PC-3 (cell line): ENCODE results near the gene DCAF5. TPM values are rescaled to one million over a fixed set of nuclear protein-coding genes. Genes with fewer than 3 reads are reported as not detected.
A peak's percentile ranks its signal among the peaks of the same experiment; 100 is the strongest.

ENCODE experiments used
- ATAC-seq: fragments of 200-7000 bp; cut with Tn5 transposase; 2 replicates; pipeline ENCODE4 v1.9.1; 2020; ENCODE audit warnings: mild to moderate bottlenecking, moderate library complexity
- BruUV-seq: library from RNA; stranded (reverse); fragments of 400-500 nt; replicated peaks from 2 replicates; lab custom pipeline; 2021; lab: Mats Ljungman, UMichigan
- CTCF ChIA-PET: fragments of 300-600 bp; sonication (Branson Sonifier 250); formaldehyde crosslinking; loops from one replicate; lab custom pipeline; 2022; ENCODE audit warnings: antibody characterized with exemption; lab: Charles Lee
- POLR2A ChIA-PET: fragments of 300-600 bp; sonication (Branson Sonifier 250); formaldehyde crosslinking; loops from one replicate; lab custom pipeline; 2022; ENCODE audit warnings: antibody characterized with exemption; ENCODE audit not compliant: unreplicated experiment; lab: Charles Lee
- DNase-seq: peaks from one replicate; pipeline ENCODE4 v3.0.0-alpha.2; 2015
- H2AFZ ChIP-seq: fragments of 300-600 bp; sonication (generic); 2 replicates; pipeline ENCODE4 v1.6.0; 2016; ENCODE audit warnings: antibody characterized with exemption, low read length
- H3F3A ChIP-seq: fragments of 300-600 bp; sonication (generic); one replicate; pipeline ENCODE4 v1.6.0; 2017; ENCODE audit warnings: antibody characterized with exemption, low read length, control low read depth, mild to moderate bottlenecking; ENCODE audit not compliant: unreplicated experiment
- H3K27ac ChIP-seq: fragments of 300-600 bp; sonication (generic); 2 replicates; pipeline ENCODE4 v1.5.1; 2016; ENCODE audit warnings: mild to moderate bottlenecking, low read length
- H3K27me3 ChIP-seq: fragments of 300-600 bp; sonication (generic); 2 replicates; pipeline ENCODE4 v1.6.1; 2016; ENCODE audit warnings: low read length, mixed read lengths
- H3K36me3 ChIP-seq: fragments of 300-600 bp; sonication (generic); 2 replicates; pipeline ENCODE4 v1.6.1; 2016; ENCODE audit warnings: low read depth, mixed run types, low read length, mixed read lengths
- H3K4me1 ChIP-seq: fragments of 300-600 bp; sonication (generic); 2 replicates; pipeline ENCODE4 v1.5.1; 2016; ENCODE audit warnings: low read length; ENCODE audit not compliant: insufficient read depth
- H3K4me2 ChIP-seq: fragments of 300-600 bp; sonication (generic); 2 replicates; pipeline ENCODE4 v1.6.0; 2016; ENCODE audit warnings: low read length
- H3K4me3 ChIP-seq: fragments of 300-600 bp; sonication (generic); 2 replicates; pipeline ENCODE4 v1.5.1; 2016; ENCODE audit warnings: mild to moderate bottlenecking, low read length, mixed read lengths
- H3K79me2 ChIP-seq: fragments of 300-600 bp; sonication (generic); 2 replicates; pipeline ENCODE4 v1.6.1; 2017; ENCODE audit warnings: low read length, mixed read lengths
- H3K9ac ChIP-seq: fragments of 300-600 bp; sonication (generic); 2 replicates; pipeline ENCODE4 v1.6.0; 2016; ENCODE audit warnings: mild to moderate bottlenecking, low read length
- H3K9me2 ChIP-seq: fragments of 300-600 bp; sonication (generic); replicated peaks from 2 replicates; pipeline ENCODE4 v1.6.1; 2016; ENCODE audit warnings: mixed run types, low read length, mixed read lengths
- H3K9me3 ChIP-seq: fragments of 300-600 bp; sonication (generic); 2 replicates; pipeline ENCODE4 v1.6.1; 2016; ENCODE audit warnings: low read length, mixed read lengths
- H4K20me1 ChIP-seq: fragments of 300-600 bp; sonication (generic); 2 replicates; pipeline ENCODE4 v1.6.1; 2016; ENCODE audit warnings: low read length, mixed read lengths
- EZH2 ChIP-seq: fragments of 300-600 bp; sonication (generic); IDR thresholded peaks from one replicate; pipeline ENCODE4 v1.6.1; 2017; ENCODE audit warnings: antibody characterized with exemption, mild to moderate bottlenecking, low read length; ENCODE audit not compliant: unreplicated experiment
- EZH2phosphoT487 ChIP-seq: fragments of 300-600 bp; sonication (generic); IDR thresholded peaks from 2 replicates; pipeline ENCODE4 v1.6.1; 2018; ENCODE audit warnings: mild to moderate bottlenecking, antibody characterized with exemption, low read length, borderline replicate concordance
- intact Hi-C: fragments of 100-400 bp; cut with micrococcal nuclease; formaldehyde crosslinking; loops from 2 replicates; pipeline ENCODE4 v1.9.0; 2023
- total RNA-seq: library from RNA; depleted of rRNA; stranded (reverse); fragments of >200 nt; gene quantifications from 2 replicates; pipeline ENCODE4 v1.2.3, GENCODE V29; 2014
- TF ChIP-seq, protein P1 (sequence below): fragments of 300-600 bp; sonication (generic); conservative IDR thresholded peaks from 2 replicates; pipeline ENCODE4 v1.5.1; 2017; ENCODE audit warnings: antibody characterized with exemption, low read depth, mild to moderate bottlenecking, low read length

The DCAF5 gene
- total RNA-seq, 1 experiment from 2014 or later, result 17.5 TPM

DNA sequence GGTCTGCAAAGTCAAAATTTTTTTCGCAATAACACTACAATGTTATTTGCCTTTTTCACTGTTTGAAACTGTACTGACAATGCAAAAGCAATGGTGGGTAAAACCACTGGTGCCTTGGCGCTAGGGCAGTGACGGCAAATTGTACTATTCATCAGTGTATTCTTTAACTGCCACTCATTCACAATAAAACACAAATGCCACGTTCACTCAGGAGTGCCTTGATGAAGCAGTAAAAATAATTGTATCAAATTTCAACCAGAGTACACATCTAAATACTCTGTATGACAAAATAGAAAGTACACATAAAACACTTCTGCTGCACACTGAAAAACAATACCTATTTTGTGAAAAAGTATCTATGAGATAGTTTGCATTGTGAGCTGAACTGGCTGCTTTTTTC lies 17.8 kb downstream of the DCAF5 start:
- Histone ChIP-seq H2AFZ (no peak overlapping the region), H3K36me3 (no peaks in the 10 kb centered on the region; the same call in 1 of the 2 replicates)
- CTCF ChIA-PET, result no interaction called here

DNA sequence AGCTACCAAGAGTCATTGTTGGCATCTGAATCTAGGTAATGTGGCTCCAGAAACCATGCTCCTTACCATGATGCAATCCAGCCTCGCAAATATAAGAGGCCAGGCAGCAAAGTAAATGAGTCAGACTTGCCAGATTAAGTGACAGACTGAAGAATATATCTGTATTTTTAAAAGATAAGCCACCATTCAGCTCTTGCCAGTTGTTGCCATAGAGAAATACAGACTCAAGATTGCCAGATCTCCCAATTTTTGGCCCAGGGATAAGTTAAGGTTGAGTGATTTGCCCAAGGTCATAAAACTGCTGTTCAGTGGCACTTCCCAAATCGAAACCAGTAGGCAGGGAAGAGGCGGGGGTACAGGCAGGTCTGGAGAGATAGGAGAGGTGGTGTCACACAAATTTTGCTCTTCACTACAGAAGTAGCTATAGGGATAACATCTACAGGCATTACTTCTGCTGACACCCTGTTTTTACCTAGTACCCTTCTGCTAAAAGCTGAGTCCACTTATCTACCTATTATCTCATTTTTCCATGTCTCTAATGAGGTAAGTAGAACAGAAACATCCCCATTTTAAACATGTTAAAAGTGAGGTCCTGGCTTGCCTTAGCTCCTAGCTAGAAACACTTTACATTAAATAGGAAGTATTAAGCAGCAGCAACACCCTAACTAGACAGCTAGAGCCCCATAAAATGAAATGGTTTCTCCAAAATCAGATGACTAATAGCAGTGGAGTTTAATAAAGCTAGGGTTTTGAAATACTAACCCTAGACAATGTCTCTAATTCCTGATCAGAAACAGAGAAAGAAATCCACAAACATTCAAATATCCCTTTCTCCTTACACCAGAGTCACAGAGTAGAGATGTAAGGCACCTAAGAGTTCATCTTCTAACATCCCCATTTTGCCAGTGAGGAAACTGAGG lies 19.5 kb downstream of the DCAF5 start:
- Histone ChIP-seq H3K4me1 (peaks cover 45% of the 10 kb centered on the region), H3K27ac (peak overlapping the region; percentile 17), H3K4me2 (peak overlapping the region; percentile 56), H3K36me3 (no peaks in the 10 kb centered on the region; the same call in 1 of the 2 replicates), H3K9ac (no peak overlapping the region), H3K9me2 (no peaks in the 10 kb centered on the region), H3K4me3 (no peak overlapping the region), H2AFZ (peak overlapping the region; percentile 18; the same call in 1 of the 2 replicates), H3K27me3 (no peaks in the 10 kb centered on the region), H3K9me3 (no peaks in the 10 kb centered on the region), H3F3A (no peaks in the 10 kb centered on the region), H4K20me1 (peaks cover 12% of the 10 kb centered on the region), H3K79me2 (peaks cover 92% of the 10 kb centered on the region)
- no TSS peak for BruUV-seq
- intact Hi-C loops, result loop anchor here (5.0 kb wide), 1 partner anchor 214 kb away; no protein-coding TSS in a partner anchor
- ATAC-seq, result peak; percentile 49
- ChIA-PET CTCF (interaction anchor here (0.8 to 1.0 kb wide), 2 partner anchors 26 to 154 kb away, joined by 3 read pairs; no protein-coding TSS in a partner anchor), POLR2A (interaction anchor here (0.6 to 0.7 kb wide), 2 partner anchors 65 to 372 kb away, joined by 3 to 4 read pairs; no protein-coding TSS in a partner anchor)
- no peak for TF ChIP-seq EZH2
- TF ChIP-seq, protein P1, sequence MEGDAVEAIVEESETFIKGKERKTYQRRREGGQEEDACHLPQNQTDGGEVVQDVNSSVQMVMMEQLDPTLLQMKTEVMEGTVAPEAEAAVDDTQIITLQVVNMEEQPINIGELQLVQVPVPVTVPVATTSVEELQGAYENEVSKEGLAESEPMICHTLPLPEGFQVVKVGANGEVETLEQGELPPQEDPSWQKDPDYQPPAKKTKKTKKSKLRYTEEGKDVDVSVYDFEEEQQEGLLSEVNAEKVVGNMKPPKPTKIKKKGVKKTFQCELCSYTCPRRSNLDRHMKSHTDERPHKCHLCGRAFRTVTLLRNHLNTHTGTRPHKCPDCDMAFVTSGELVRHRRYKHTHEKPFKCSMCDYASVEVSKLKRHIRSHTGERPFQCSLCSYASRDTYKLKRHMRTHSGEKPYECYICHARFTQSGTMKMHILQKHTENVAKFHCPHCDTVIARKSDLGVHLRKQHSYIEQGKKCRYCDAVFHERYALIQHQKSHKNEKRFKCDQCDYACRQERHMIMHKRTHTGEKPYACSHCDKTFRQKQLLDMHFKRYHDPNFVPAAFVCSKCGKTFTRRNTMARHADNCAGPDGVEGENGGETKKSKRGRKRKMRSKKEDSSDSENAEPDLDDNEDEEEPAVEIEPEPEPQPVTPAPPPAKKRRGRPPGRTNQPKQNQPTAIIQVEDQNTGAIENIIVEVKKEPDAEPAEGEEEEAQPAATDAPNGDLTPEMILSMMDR, result no peak
- TF ChIP-seq EZH2phosphoT487, result no peak
- peak; percentile 54 for DNase-seq

More for the DNA sequence above, 17.8 kb downstream of the DCAF5 start:
- no peak overlapping the region for H3K4me3 ChIP-seq
- intact Hi-C loops, result loop anchor here (1.0 kb wide), 1 partner anchor 16 kb away; no protein-coding TSS in a partner anchor
- H3F3A ChIP-seq, result no peaks in the 10 kb centered on the region
- no peaks in the 10 kb centered on the region for H3K27me3 ChIP-seq
- no TSS peak for BruUV-seq
- peaks cover 87% of the 10 kb centered on the region for H3K79me2 ChIP-seq
- H4K20me1 ChIP-seq, result peaks cover 9% of the 10 kb centered on the region
- peaks cover 36% of the 10 kb centered on the region for H3K4me1 ChIP-seq
- H3K9me2 ChIP-seq, result no peaks in the 10 kb centered on the region
- peak overlapping the region; percentile 7; the same call in 1 of the 2 replicates for H3K4me2 ChIP-seq
- H3K9ac ChIP-seq, result no peak overlapping the region
- TF ChIP-seq, protein P1, result no peak
- no peak for TF ChIP-seq EZH2
- TF ChIP-seq EZH2phosphoT487, result no peak
- POLR2A ChIA-PET, result no interaction called here
- H3K9me3 ChIP-seq, result no peaks in the 10 kb centered on the region
- no peak overlapping the region for H3K27ac ChIP-seq
- peak; percentile 61 for ATAC-seq
- no peak for DNase-seq
